ENCODE results near the gene PARK7.
"Not testable (repeated sequence)": the region's sequence is repeated elsewhere in the genome, so short reads cannot be mapped to it uniquely, and the experiment has no call there.

PARK7 gene

DNA sequence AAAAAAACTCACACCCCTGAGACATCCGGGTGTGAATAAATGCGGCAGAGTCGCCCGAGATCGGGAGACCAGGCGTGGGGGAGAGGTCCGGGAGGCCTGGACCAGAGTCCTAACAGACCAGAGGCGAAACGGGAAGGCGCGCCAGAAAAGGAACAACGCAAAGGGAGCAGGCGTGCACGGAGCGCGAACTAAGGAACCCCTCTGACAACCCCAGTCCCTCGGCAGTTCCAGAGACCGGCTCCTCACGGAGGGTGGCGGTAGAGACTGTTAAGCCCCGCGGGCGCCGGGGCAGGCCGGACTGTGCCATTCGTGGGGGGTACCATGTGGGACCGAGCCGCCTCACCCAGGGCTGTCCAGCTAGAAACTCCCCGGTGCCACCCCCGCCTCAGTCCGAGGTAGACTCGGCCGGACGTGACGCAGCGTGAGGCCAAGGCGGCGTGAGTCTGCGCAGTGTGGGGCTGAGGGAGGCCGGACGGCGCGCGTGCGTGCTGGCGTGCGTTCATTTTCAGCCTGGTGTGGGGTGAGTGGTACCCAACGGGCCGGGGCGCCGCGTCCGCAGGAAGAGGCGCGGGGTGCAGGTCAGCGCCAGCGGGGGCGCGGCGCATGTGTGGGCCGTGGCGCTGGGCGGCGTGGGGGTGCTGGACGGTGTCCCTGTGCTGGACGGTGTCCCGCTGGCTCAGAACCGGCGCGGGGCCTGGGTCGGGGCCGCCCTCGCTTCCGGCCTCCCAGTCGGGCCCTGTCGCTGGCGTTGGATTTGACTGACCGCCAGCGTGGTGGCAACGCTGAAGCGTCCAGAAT lies at the start of gene PARK7:
Gene PARK7, plus strand, starts transcription at position 496 of the 798 bp plus-strand sequence. CDS start 1,075 bp downstream, outside the sequence.
- peak; percentile 99 for DNase-seq

GRCh38 chr1:7912145-7912544 lies 49.4 kb upstream of the PARK7 start:
- no peak for DNase-seq

DNA sequence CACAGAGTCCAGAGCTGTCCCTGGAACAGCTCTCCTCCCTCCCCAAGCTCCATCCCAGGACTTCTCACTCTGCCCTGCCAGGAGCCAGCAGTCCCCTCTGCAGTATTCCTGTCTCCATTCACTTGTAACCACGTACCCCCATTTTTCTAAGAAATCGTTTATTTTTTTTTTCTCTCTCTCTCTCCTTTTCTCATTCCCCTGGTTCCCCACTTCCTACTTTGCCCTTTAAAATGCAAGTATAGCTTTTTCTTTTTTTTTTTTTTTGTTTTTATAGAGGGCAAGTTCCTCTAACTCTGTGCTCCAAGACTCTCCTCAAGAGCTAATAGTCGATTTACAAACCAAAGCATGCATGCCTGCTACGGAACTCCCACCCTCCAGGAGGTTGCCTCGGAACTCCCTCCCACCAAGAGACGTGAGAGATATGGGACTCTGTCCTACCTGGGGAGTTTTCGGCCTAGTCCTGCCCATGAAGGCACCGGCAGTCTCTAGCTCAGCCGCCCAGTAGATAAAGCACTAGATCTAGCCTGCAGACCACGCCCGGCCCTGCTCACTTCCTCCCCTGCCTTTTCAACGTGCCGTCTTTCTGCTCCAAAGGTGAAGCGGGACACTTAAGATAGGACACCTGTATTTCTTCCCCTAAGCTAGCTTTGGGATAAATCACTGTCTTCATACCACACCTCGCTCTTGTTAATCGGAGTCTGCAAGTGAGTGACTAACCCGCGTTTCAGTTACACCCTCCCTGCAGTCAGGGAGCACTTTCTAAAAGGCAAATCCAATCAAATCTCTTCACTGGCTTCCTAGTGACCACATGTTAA lies 48.6 kb upstream of the PARK7 start:
- no peak for DNase-seq

GRCh38 chr1:7915826-7916500 lies 45.5 kb upstream of the PARK7 start:
- DNase-seq = no peak

- no peak for DNase-seq
Observed at GRCh38 chr1:7916501-7916830, 45.0 kb upstream of the PARK7 start.

- not testable (repeated sequence) for DNase-seq
Observed at GRCh38 chr1:7917971-7918370, 43.5 kb upstream of the PARK7 start.

GRCh38 chr1:7919880-7920279 lies 41.6 kb upstream of the PARK7 start:
- DNase-seq = no peak

GRCh38 chr1:7921796-7922195 lies 39.7 kb upstream of the PARK7 start:
- DNase-seq = no peak

- peak; percentile 51 for DNase-seq
Observed at GRCh38 chr1:7922301-7922700, 39.2 kb upstream of the PARK7 start.

GRCh38 chr1:7927061-7927460 lies 34.5 kb upstream of the PARK7 start:
- DNase-seq = not testable (repeated sequence)

- no peak for DNase-seq
Observed at GRCh38 chr1:7928247-7928646, 33.3 kb upstream of the PARK7 start.

GRCh38 chr1:7929637-7930036 lies 31.9 kb upstream of the PARK7 start:
- DNase-seq = no peak

DNA sequence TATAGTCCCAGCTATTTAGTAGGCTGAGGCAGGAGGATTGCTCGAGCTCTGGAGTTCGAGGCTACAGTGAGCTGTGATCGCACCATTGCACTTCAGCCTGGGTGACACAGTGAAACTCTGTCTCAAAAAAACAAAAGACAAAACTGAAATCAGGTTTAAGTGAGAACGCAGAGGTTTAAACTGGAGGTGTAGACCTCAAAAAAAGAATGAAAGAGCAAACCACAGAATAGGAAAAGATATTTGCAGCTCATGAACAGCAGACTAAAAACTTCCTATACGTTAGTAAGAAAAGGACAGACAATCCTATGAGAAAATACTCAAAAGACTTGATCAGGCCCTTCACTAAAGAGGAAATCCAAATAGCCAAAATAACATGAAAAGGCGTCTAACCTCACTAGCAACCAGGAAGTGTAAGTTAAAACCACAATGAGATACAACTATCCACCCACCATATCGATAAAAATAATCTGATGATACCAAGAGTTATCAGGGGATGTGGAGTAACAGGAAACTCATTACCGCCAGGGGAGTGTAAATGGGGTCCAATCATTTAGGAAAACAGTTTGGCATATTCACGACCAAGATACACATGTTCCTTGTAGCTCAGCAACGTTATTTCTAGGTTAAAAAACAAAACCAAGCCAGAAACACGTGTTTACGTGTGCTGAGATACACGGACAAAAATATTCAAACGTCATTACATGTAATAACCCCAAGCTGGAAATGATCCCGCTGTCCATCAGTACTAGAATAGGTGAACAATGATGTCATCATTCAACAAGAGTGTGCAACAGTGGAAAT lies 30.7 kb upstream of the PARK7 start:
- no peak for DNase-seq

- no peak for DNase-seq
Observed at GRCh38 chr1:7931446-7931812, 30.1 kb upstream of the PARK7 start.

DNA sequence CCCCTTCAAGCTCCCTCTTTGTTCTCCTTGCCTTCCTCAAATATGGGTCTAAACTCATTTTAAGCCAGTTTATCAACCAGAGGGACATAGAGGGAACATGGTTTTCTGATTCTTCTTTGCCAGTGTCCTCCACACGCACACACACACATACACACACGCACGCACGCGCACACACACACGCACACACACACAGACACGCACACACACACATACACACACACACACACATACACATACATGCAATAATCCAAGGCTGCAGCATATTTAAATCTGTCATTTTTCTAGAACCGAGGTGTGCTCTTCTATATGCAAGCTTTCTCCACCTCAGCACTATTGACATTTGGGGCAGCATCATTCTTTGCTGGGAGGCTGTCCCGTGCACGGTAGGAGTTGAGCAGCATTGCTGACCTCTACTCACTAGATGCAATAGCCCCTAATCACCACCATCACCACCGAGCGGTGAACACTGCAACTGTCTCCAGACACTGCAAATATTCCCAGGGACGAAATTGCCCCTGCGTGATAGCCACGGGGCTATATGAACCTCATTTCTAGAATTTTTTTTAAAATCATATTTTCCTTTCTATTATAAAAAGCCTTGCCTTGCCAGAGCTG lies 28.9 kb upstream of the PARK7 start:
- no peak for DNase-seq

- no peak for DNase-seq
Observed at GRCh38 chr1:7938070-7938469, 23.4 kb upstream of the PARK7 start.

DNA sequence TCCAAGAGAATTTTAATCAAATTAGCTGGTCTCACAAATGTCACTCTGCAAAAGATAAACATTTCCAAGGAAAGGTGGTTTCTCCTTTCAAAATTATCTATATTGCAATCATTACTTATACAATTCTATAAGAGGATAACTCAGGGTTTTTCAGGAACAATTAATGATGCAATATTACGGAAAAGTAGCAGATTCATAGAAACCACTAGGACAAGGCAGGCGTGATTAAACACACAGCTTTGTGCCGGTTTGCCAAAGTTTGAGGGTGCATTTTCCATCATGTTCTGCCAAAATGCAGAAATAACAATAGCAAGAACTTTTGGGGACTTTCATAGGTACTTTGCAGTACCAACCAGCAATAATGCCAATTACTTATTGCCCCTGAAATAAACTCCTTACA lies 21.5 kb upstream of the PARK7 start:
- no peak for DNase-seq

DNA sequence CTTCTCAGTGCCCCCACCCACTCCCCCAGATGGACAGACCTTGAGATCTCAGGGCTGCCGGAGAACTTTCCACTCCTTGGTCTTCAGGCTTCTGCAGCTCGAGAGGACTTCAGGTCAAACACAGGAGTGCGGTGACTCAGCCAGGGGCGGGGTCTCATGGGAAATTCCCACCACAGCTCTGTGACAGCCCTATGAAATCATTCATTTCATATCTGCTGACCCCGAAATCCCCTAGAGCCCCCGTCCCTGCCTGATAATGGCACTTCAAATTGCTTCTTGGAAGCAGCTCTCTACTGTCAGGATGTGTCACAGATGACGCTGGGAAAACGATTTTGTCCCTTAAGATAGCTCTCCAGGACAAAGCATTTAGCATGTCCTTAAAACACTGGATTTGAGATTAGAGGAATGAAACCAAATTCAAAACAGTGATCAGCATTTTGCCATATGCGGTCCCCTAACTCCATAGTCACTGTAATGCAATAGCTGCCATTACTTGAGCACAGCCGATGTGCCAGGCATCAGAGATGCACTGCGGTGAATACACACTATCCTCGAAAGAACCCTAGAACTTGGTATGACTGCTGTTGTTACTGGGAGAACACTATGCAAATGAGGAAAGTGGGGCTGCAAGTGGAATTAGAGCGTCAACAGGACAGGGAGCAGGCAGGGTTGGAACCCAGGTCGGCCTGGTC lies 20.6 kb upstream of the PARK7 start, which contains the start of gene TNFRSF9:
Gene TNFRSF9, minus strand, starts transcription at position 95 of the 692 bp plus-strand sequence. CDS start 845 bp downstream, outside the sequence.
- DNase-seq = peak; percentile 23

- DNase-seq = peak; percentile 51
Observed at GRCh38 chr1:7941437-7941793, 20.1 kb upstream of the PARK7 start.

- DNase-seq = peak; percentile 38
Observed at GRCh38 chr1:7942214-7942921, 19.1 kb upstream of the PARK7 start.

DNA sequence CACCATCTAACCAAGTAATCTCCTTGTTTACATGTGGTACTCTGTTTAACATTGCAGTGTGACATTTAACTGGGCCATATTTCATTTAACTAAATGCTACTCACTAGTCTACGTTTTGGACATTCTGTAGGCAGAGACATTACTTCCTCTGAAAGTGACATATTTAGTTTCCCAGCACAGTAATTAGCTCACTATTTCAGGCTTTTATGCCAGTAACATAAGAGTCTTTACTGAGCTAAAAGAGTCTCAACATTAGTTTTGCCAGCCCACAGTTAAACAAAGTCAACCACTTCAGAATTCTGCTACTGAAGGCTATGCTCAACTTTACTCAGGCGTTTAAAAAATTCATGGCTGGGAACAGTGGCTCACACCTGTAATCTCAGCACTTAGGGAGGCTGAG lies 18.3 kb upstream of the PARK7 start:
- no peak for DNase-seq

Measured in HCEC 1CT (cell line).